ENCODE results near the gene PALS2. TPM values are rescaled to one million over a fixed set of nuclear protein-coding genes. Genes with fewer than 3 reads are reported as not detected.

Gene PALS2
- total RNA-seq, 1 experiment from 2014 or later = 9.9 TPM

GRCh38 chr7:24573554-24574338, 494 bp downstream of the PALS2 start:
- H3K27ac ChIP-seq = no peak overlapping the region

GRCh38 chr7:24574386-24574785, 1.1 kb downstream of the PALS2 start:
- peaks cover 24% of the 10 kb centered on the region for H3K27me3 ChIP-seq (replicated peaks)
- H3K27ac ChIP-seq = no peak overlapping the region
- H3K36me3 ChIP-seq = no peaks in the 10 kb centered on the region
- H3K4me1 ChIP-seq (replicated peaks) = peaks cover 16% of the 10 kb centered on the region
- no peaks in the 10 kb centered on the region for H3K9me3 ChIP-seq (replicated peaks)
- peak overlapping the region; percentile 79 for H3K4me3 ChIP-seq
- no peak for DNase-seq (ENCODE audit: low read depth in 1 of 2, low spot score in 2 of 2)

More at GRCh38 chr7:24573554-24574338, 494 bp downstream of the PALS2 start:
- DNase-seq (ENCODE audit: low read depth in 1 of 2, low spot score in 2 of 2) = peak; percentile 56 to 57
- H3K4me3 ChIP-seq = peak overlapping the region; percentile 79
- peaks cover 24% of the 10 kb centered on the region for H3K27me3 ChIP-seq (replicated peaks)
- no peaks in the 10 kb centered on the region for H3K9me3 ChIP-seq (replicated peaks)
- no peaks in the 10 kb centered on the region for H3K36me3 ChIP-seq
- peaks cover 16% of the 10 kb centered on the region for H3K4me1 ChIP-seq (replicated peaks)

GRCh38 chr7:24574950-24575349, 1.7 kb downstream of the PALS2 start:
- H3K4me3 ChIP-seq = no peak overlapping the region
- peaks cover 18% of the 10 kb centered on the region for H3K27me3 ChIP-seq (replicated peaks)
- H3K27ac ChIP-seq = no peak overlapping the region
- H3K4me1 ChIP-seq (replicated peaks) = peaks cover 16% of the 10 kb centered on the region
- no peak for DNase-seq (ENCODE audit: low read depth in 1 of 2, low spot score in 2 of 2)
- H3K36me3 ChIP-seq = no peaks in the 10 kb centered on the region
- no peaks in the 10 kb centered on the region for H3K9me3 ChIP-seq (replicated peaks)

- peak in 1 of 2 experiments; percentile 23 for DNase-seq (ENCODE audit: low read depth in 1 of 2, low spot score in 2 of 2)
- peaks cover 16% of the 10 kb centered on the region for H3K4me1 ChIP-seq (replicated peaks)
- no peak overlapping the region for H3K4me3 ChIP-seq
- no peak overlapping the region for H3K27ac ChIP-seq
- H3K9me3 ChIP-seq (replicated peaks) = no peaks in the 10 kb centered on the region
- H3K36me3 ChIP-seq = no peaks in the 10 kb centered on the region
- H3K27me3 ChIP-seq (replicated peaks) = peaks cover 12% of the 10 kb centered on the region
Observed at GRCh38 chr7:24576171-24577025, 3.1 kb downstream of the PALS2 start.

GRCh38 chr7:24578052-24578451, 4.8 kb downstream of the PALS2 start:
- no peak overlapping the region for H3K27ac ChIP-seq
- H3K9me3 ChIP-seq (replicated peaks) = no peaks in the 10 kb centered on the region
- no peaks in the 10 kb centered on the region for H3K36me3 ChIP-seq
- DNase-seq (ENCODE audit: low read depth in 1 of 2, low spot score in 2 of 2) = no peak
- no peaks in the 10 kb centered on the region; the same call in 1 of the 2 replicates for H3K27me3 ChIP-seq (replicated peaks)
- no peak overlapping the region for H3K4me3 ChIP-seq
- H3K4me1 ChIP-seq (replicated peaks) = peaks cover 10% of the 10 kb centered on the region

GRCh38 chr7:24580283-24580946, 7.2 kb downstream of the PALS2 start:
- Histone ChIP-seq H3K27me3 (replicated peaks) (no peaks in the 10 kb centered on the region; the same call in 1 of the 2 replicates), H3K27ac (no peak overlapping the region), H3K4me3 (no peak overlapping the region), H3K9me3 (replicated peaks) (no peaks in the 10 kb centered on the region), H3K4me1 (replicated peaks) (no peaks in the 10 kb centered on the region), H3K36me3 (no peaks in the 10 kb centered on the region)
- DNase-seq (ENCODE audit: low read depth in 1 of 2, low spot score in 2 of 2) = no peak

- no peak for DNase-seq (ENCODE audit: low read depth in 1 of 2, low spot score in 2 of 2)
- H3K27me3 ChIP-seq (replicated peaks) = no peaks in the 10 kb centered on the region; the same call in 1 of the 2 replicates
- H3K9me3 ChIP-seq (replicated peaks) = no peaks in the 10 kb centered on the region
- no peaks in the 10 kb centered on the region for H3K36me3 ChIP-seq
- no peak overlapping the region for H3K27ac ChIP-seq
- H3K4me1 ChIP-seq (replicated peaks) = no peaks in the 10 kb centered on the region
- no peak overlapping the region for H3K4me3 ChIP-seq
Observed at GRCh38 chr7:24582166-24582565, 8.9 kb downstream of the PALS2 start.

- Histone ChIP-seq H3K36me3 (no peaks in the 10 kb centered on the region), H3K9me3 (replicated peaks) (no peaks in the 10 kb centered on the region), H3K4me1 (replicated peaks) (no peaks in the 10 kb centered on the region), H3K27ac (no peak overlapping the region), H3K4me3 (no peak overlapping the region), H3K27me3 (replicated peaks) (no peaks in the 10 kb centered on the region)
- DNase-seq (ENCODE audit: low read depth in 1 of 2, low spot score in 2 of 2) = no peak
Observed at GRCh38 chr7:24587853-24588252, 14.6 kb downstream of the PALS2 start.

- Histone ChIP-seq H3K27me3 (replicated peaks) (no peaks in the 10 kb centered on the region), H3K27ac (no peak overlapping the region), H3K4me1 (replicated peaks) (no peaks in the 10 kb centered on the region), H3K9me3 (replicated peaks) (no peaks in the 10 kb centered on the region), H3K36me3 (no peaks in the 10 kb centered on the region), H3K4me3 (no peak overlapping the region)
- DNase-seq (ENCODE audit: low read depth in 1 of 2, low spot score in 2 of 2) = no peak
Observed at GRCh38 chr7:24591152-24591551, 17.9 kb downstream of the PALS2 start.

- Histone ChIP-seq H3K27ac (no peak overlapping the region), H3K36me3 (no peaks in the 10 kb centered on the region), H3K27me3 (replicated peaks) (no peaks in the 10 kb centered on the region), H3K4me3 (no peak overlapping the region), H3K9me3 (replicated peaks) (no peaks in the 10 kb centered on the region), H3K4me1 (replicated peaks) (no peaks in the 10 kb centered on the region)
- no peak for DNase-seq (ENCODE audit: low read depth in 1 of 2, low spot score in 2 of 2)
Observed at GRCh38 chr7:24595671-24596418, 22.6 kb downstream of the PALS2 start.

- no peaks in the 10 kb centered on the region for H3K27me3 ChIP-seq (replicated peaks)
Observed at GRCh38 chr7:24597014-24597413, 23.8 kb downstream of the PALS2 start.

GRCh38 chr7:24601600-24601999, 28.3 kb downstream of the PALS2 start:
- Histone ChIP-seq H3K27ac (no peak overlapping the region), H3K36me3 (no peaks in the 10 kb centered on the region), H3K4me1 (replicated peaks) (no peaks in the 10 kb centered on the region), H3K27me3 (replicated peaks) (no peaks in the 10 kb centered on the region), H3K9me3 (replicated peaks) (no peaks in the 10 kb centered on the region), H3K4me3 (no peak overlapping the region)
- no peak for DNase-seq (ENCODE audit: low read depth in 1 of 2, low spot score in 2 of 2)

More at GRCh38 chr7:24597014-24597413, 23.8 kb downstream of the PALS2 start:
- no peaks in the 10 kb centered on the region for H3K36me3 ChIP-seq
- no peak for DNase-seq (ENCODE audit: low read depth in 1 of 2, low spot score in 2 of 2)
- no peaks in the 10 kb centered on the region for H3K4me1 ChIP-seq (replicated peaks)
- no peak overlapping the region for H3K27ac ChIP-seq
- no peaks in the 10 kb centered on the region for H3K9me3 ChIP-seq (replicated peaks)
- no peak overlapping the region for H3K4me3 ChIP-seq

- Histone ChIP-seq H3K27me3 (replicated peaks) (no peaks in the 10 kb centered on the region), H3K27ac (no peak overlapping the region), H3K36me3 (no peaks in the 10 kb centered on the region), H3K9me3 (replicated peaks) (no peaks in the 10 kb centered on the region), H3K4me1 (replicated peaks) (no peaks in the 10 kb centered on the region), H3K4me3 (no peak overlapping the region)
- DNase-seq (ENCODE audit: low read depth in 1 of 2, low spot score in 2 of 2) = no peak
Observed at GRCh38 chr7:24602860-24603456, 29.7 kb downstream of the PALS2 start.

All from SJSA1 (cell line).